ENCODE measurements around the gene RTP2.

The RTP2 gene

DNA sequence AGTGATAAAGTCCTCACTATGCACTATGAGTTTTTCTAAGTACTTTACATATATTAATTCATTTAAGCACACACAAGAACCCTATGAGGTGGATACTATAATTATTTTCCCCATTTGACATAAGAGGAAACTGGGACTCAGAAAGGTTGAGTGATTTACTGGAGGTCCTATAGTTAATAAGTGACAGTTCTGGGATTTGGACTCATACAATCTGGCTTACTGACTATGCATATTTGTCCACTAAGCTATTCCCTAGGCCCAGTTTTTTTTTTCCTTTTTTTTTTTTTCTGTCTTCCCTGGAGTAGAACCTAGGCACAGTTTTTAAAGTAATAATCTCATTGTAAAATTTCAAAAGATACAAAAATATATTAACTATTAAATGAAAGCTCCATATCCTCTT lies 6.3 kb upstream of the RTP2 start:
- Histone ChIP-seq H3K4me3 (ENCODE audit: low read depth in 1 of 2, low read length in 1 of 2) (no peak overlapping the region), H3K27me3 (no peaks in the 10 kb centered on the region)

DNA sequence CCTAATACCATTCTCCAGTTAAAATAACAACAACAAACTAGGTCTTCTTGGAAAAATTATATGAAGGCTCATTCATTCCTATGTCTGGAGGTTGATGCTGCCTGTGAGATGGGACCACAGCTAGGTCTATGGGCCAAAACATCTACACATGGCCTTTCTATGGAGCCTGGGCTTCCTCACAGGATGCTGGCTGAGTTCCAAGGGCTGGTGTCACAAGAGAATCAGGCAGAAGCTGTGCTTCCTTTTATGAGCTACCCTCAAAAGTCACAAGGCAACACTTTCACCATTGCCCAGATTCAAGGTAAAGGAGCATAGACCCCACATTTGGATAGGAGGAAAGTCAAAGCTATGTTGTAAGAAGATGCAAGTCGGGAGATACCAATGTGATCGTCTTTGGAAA lies 4.6 kb upstream of the RTP2 start:
- TF ChIP-seq, protein P1, sequence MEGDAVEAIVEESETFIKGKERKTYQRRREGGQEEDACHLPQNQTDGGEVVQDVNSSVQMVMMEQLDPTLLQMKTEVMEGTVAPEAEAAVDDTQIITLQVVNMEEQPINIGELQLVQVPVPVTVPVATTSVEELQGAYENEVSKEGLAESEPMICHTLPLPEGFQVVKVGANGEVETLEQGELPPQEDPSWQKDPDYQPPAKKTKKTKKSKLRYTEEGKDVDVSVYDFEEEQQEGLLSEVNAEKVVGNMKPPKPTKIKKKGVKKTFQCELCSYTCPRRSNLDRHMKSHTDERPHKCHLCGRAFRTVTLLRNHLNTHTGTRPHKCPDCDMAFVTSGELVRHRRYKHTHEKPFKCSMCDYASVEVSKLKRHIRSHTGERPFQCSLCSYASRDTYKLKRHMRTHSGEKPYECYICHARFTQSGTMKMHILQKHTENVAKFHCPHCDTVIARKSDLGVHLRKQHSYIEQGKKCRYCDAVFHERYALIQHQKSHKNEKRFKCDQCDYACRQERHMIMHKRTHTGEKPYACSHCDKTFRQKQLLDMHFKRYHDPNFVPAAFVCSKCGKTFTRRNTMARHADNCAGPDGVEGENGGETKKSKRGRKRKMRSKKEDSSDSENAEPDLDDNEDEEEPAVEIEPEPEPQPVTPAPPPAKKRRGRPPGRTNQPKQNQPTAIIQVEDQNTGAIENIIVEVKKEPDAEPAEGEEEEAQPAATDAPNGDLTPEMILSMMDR (IDR thresholded peaks at IDR 0.05) = no peak
- H3K4me1 ChIP-seq (ENCODE audit: control insufficient read depth in 1 of 2, insufficient read depth in 1 of 2, low read depth in 1 of 2, low read length in 1 of 2) = no peaks in the 10 kb centered on the region
- H3K27me3 ChIP-seq = no peaks in the 10 kb centered on the region
- H3K36me3 ChIP-seq = no peaks in the 10 kb centered on the region
- H3K4me3 ChIP-seq (ENCODE audit: low read depth in 1 of 2, low read length in 1 of 2) = no peak overlapping the region
- no peaks in the 10 kb centered on the region for H3K9me3 ChIP-seq
- no peak overlapping the region for H3K27ac ChIP-seq

More for the DNA sequence above, 6.3 kb upstream of the RTP2 start:
- Histone ChIP-seq H3K36me3 (no peaks in the 10 kb centered on the region), H3K9me3 (no peaks in the 10 kb centered on the region), H3K27ac (no peak overlapping the region), H3K4me1 (ENCODE audit: control insufficient read depth in 1 of 2, insufficient read depth in 1 of 2, low read depth in 1 of 2, low read length in 1 of 2) (no peaks in the 10 kb centered on the region)
- TF ChIP-seq, protein P1 (IDR thresholded peaks at IDR 0.05) = no peak

DNA sequence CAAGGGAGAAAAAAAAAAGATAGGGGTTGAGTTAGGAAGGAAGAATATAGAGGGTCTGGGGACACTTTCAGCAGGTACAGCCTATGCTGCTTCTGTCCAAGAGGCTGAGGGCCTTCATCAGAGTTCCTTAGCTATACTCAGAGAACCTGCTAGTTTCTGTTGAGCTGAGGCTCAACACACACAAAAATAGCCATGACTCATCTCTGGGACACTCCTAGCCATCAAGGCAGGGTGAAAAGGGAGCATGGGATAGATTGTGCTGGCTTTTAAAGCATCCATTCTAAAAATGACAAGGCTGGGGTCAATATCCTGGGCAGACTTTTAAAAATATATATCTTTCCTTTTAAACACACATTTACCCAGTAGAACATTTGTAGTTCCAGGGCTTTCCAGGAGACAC lies 2.8 kb upstream of the RTP2 start:
- Histone ChIP-seq H3K27ac (no peak overlapping the region), H3K36me3 (no peaks in the 10 kb centered on the region), H3K4me3 (ENCODE audit: low read depth in 1 of 2, low read length in 1 of 2) (no peak overlapping the region), H3K9me3 (no peaks in the 10 kb centered on the region), H3K4me1 (ENCODE audit: control insufficient read depth in 1 of 2, insufficient read depth in 1 of 2, low read depth in 1 of 2, low read length in 1 of 2) (no peaks in the 10 kb centered on the region), H3K27me3 (no peaks in the 10 kb centered on the region)
- TF ChIP-seq, protein P1 (IDR thresholded peaks at IDR 0.05) = no peak

DNA sequence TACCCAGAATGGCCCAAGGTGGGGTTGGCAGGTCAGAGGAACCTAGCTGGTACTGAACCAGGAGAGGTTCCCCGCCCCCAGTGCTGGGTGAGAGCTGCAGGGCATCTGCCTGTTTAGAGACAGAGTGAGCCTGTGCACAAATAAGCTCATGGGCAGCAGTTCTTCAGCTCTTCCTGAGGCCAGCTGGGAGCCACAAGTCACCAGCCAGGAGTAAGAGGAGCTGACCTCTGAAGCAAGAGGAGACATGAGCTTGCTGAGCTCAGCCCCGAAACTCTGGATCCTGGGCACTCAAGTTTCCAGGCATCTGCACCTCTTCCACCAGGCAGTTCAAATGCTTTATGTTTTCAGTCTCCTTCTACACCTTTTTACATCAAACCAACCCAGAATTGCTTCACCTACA lies 2.1 kb downstream of the RTP2 start:
- Histone ChIP-seq H3K27ac (no peak overlapping the region), H3K27me3 (peaks cover 18% of the 10 kb centered on the region), H3K36me3 (no peaks in the 10 kb centered on the region), H3K4me1 (ENCODE audit: control insufficient read depth in 1 of 2, insufficient read depth in 1 of 2, low read depth in 1 of 2, low read length in 1 of 2) (no peaks in the 10 kb centered on the region), H3K9me3 (no peaks in the 10 kb centered on the region), H3K4me3 (ENCODE audit: low read depth in 1 of 2, low read length in 1 of 2) (no peak overlapping the region)
- TF ChIP-seq, protein P1 (IDR thresholded peaks at IDR 0.05) = no peak

DNA sequence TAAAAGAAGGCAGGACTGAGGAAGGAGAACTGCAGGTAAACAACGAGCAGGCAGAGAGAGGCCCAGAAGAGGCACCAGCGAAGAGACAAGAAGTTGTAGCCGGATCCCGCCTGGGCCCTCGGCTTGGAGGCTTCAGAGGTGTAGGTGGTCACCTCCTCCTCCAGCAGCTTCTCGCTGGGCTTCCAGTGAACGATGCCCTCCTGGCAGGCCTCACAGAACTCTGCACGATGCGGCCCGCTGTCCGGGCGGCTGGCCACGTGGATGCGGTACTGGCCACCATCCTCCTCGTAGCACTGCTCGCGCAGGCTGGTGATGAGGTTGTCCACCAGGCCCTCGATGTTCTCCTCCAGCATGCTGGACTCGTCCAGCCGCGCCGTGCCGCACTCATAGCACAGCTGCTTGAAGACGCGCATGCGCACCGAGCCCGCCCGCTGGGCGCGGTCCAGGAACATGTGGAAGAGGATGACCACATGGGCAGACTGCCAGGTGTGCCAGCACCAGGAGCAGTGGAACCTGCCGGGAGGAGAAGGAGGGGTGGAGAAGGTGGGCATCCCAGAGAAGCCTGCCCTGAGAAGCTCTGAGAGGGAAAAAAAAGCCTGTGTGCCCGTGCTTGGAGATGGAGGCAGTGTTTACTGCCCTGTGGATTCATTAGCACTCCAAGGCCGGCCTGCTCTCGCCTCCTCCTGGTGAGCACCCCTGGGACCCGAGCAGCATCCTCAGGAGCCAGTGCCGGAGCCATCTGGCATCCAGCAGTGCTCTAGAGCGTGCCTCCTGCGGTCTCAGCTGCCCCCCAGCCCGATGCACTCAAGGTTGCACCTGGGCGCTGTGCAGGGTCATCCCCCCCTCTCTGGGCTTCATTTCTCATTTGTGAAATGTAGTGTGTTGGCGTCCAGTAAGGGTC lies 3.6 kb downstream of the RTP2 start:
- TF ChIP-seq, protein P1 (IDR thresholded peaks at IDR 0.05) = no peak
- H3K4me3 ChIP-seq (ENCODE audit: low read depth in 1 of 2, low read length in 1 of 2) = no peak overlapping the region
- peaks cover 18% of the 10 kb centered on the region for H3K27me3 ChIP-seq
- H3K9me3 ChIP-seq = no peaks in the 10 kb centered on the region
- no peaks in the 10 kb centered on the region for H3K4me1 ChIP-seq (ENCODE audit: control insufficient read depth in 1 of 2, insufficient read depth in 1 of 2, low read depth in 1 of 2, low read length in 1 of 2)
- no peak overlapping the region for H3K27ac ChIP-seq
- H3K36me3 ChIP-seq = no peaks in the 10 kb centered on the region
